ENCODE results near the gene FCHSD2. TPM values are rescaled to one million over a fixed set of nuclear protein-coding genes. Genes with fewer than 3 reads are reported as not detected.

The FCHSD2 gene
- total and polyA plus RNA-seq, 9 of the 15 experiments (the other 6 are each of a cell fraction or from before 2014, with no cell fraction given): 1.8 to 14.7 (median 6.4) TPM

DNA sequence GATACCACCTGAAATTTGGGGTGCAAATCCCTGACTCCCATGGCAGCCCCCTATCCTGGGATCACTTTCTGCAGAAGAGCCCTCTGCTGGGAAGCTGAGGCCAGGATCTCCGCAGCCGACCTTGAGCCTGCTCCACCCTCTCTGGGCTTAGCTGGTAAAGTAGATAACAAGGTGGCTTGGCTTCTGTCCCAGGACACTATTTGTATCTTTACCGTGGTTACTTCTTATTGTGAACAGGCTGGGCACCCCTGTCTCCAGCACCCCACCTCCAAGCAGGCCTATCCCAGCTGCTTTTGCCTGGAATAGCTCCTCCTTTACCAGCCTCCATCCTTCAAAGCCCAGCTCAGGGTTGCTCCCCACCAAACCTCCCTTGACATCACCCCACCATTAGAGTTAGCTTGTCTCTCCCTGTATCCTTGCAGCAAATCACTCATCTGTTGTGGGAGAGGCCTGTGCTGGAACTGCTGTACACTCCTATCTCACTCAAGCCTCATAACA, 40.8 kb upstream of the FCHSD2 start (continued):
- TF ChIP-seq, protein P1, sequence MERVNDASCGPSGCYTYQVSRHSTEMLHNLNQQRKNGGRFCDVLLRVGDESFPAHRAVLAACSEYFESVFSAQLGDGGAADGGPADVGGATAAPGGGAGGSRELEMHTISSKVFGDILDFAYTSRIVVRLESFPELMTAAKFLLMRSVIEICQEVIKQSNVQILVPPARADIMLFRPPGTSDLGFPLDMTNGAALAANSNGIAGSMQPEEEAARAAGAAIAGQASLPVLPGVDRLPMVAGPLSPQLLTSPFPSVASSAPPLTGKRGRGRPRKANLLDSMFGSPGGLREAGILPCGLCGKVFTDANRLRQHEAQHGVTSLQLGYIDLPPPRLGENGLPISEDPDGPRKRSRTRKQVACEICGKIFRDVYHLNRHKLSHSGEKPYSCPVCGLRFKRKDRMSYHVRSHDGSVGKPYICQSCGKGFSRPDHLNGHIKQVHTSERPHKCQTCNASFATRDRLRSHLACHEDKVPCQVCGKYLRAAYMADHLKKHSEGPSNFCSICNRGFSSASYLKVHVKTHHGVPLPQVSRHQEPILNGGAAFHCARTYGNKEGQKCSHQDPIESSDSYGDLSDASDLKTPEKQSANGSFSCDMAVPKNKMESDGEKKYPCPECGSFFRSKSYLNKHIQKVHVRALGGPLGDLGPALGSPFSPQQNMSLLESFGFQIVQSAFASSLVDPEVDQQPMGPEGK (CRISPR knock-in tag; IDR thresholded peaks at IDR 0.05; ENCODE audit: borderline replicate concordance): no peak
- TF ChIP-seq, protein P2, sequence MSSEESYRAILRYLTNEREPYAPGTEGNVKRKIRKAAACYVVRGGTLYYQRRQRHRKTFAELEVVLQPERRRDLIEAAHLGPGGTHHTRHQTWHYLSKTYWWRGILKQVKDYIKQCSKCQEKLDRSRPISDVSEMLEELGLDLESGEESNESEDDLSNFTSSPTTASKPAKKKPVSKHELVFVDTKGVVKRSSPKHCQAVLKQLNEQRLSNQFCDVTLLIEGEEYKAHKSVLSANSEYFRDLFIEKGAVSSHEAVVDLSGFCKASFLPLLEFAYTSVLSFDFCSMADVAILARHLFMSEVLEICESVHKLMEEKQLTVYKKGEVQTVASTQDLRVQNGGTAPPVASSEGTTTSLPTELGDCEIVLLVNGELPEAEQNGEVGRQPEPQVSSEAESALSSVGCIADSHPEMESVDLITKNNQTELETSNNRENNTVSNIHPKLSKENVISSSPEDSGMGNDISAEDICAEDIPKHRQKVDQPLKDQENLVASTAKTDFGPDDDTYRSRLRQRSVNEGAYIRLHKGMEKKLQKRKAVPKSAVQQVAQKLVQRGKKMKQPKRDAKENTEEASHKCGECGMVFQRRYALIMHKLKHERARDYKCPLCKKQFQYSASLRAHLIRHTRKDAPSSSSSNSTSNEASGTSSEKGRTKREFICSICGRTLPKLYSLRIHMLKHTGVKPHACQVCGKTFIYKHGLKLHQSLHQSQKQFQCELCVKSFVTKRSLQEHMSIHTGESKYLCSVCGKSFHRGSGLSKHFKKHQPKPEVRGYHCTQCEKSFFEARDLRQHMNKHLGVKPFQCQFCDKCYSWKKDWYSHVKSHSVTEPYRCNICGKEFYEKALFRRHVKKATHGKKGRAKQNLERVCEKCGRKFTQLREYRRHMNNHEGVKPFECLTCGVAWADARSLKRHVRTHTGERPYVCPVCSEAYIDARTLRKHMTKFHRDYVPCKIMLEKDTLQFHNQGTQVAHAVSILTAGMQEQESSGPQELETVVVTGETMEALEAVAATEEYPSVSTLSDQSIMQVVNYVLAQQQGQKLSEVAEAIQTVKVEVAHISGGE (CRISPR knock-in tag; IDR thresholded peaks at IDR 0.05): no peak
- 0 out of 2 replicates have a peak, but pooled peaks have one; percentile 11 for TF ChIP-seq BCOR (IDR thresholded peaks at IDR 0.05)
- TF ChIP-seq LCOR (CRISPR knock-in tag; IDR thresholded peaks at IDR 0.05): 0 out of 2 replicates have a peak, but pooled peaks have one; percentile 67
- no peak for TF ChIP-seq MYBL2 (IDR thresholded peaks at IDR 0.05; ENCODE audit: low read depth)
- no peak for TF ChIP-seq MYBL2 (CRISPR knock-in tag; IDR thresholded peaks at IDR 0.05; ENCODE audit: borderline replicate concordance)
- peak; percentile 62 for TF ChIP-seq KLF16 (IDR thresholded peaks at IDR 0.05)
- no peak for TF ChIP-seq TCF7 (IDR thresholded peaks at IDR 0.05; ENCODE audit: borderline replicate concordance)
- TF ChIP-seq, protein P3, sequence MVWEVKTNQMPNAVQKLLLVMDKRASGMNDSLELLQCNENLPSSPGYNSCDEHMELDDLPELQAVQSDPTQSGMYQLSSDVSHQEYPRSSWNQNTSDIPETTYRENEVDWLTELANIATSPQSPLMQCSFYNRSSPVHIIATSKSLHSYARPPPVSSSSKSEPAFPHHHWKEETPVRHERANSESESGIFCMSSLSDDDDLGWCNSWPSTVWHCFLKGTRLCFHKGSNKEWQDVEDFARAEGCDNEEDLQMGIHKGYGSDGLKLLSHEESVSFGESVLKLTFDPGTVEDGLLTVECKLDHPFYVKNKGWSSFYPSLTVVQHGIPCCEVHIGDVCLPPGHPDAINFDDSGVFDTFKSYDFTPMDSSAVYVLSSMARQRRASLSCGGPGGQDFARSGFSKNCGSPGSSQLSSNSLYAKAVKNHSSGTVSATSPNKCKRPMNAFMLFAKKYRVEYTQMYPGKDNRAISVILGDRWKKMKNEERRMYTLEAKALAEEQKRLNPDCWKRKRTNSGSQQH (CRISPR knock-in tag; IDR thresholded peaks at IDR 0.05): no peak
- peak; percentile 44; the same call in 1 of the 2 replicates for TF ChIP-seq MTA2 (IDR thresholded peaks at IDR 0.05; ENCODE audit: low read depth)
- TF ChIP-seq, protein P4, sequence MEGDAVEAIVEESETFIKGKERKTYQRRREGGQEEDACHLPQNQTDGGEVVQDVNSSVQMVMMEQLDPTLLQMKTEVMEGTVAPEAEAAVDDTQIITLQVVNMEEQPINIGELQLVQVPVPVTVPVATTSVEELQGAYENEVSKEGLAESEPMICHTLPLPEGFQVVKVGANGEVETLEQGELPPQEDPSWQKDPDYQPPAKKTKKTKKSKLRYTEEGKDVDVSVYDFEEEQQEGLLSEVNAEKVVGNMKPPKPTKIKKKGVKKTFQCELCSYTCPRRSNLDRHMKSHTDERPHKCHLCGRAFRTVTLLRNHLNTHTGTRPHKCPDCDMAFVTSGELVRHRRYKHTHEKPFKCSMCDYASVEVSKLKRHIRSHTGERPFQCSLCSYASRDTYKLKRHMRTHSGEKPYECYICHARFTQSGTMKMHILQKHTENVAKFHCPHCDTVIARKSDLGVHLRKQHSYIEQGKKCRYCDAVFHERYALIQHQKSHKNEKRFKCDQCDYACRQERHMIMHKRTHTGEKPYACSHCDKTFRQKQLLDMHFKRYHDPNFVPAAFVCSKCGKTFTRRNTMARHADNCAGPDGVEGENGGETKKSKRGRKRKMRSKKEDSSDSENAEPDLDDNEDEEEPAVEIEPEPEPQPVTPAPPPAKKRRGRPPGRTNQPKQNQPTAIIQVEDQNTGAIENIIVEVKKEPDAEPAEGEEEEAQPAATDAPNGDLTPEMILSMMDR (IDR thresholded peaks at IDR 0.05 in 2 of 3, conservative IDR thresholded peaks at IDR 0.05 in 1 of 3; ENCODE audit: insufficient read depth in 2 of 3, low read depth in 1 of 3, low read length in 3 of 3): peak; percentile 48 to 74 (median 58)
- TF ChIP-seq RBBP5 (IDR thresholded peaks at IDR 0.05; ENCODE audit: borderline replicate concordance, insufficient read depth, low read length, poor library complexity, severe bottlenecking): peak; percentile 46
- peak; percentile 69 for TF ChIP-seq POLR2AphosphoS5 (IDR thresholded peaks at IDR 0.05; ENCODE audit: control insufficient read depth, insufficient read depth, low read depth, low read length)
- TF ChIP-seq RAD21 (CRISPR knock-in tag; conservative IDR thresholded peaks at IDR 0.05 in 1 of 2, IDR thresholded peaks at IDR 0.05 in 1 of 2): peak in 1 of 2 experiments; percentile 39; a peak in 2 of 4 replicates
- peak; percentile 32 for TF ChIP-seq CREM (IDR thresholded peaks at IDR 0.05; ENCODE audit: low read depth)
- no peak for TF ChIP-seq NFIX (CRISPR knock-in tag; IDR thresholded peaks at IDR 0.05; ENCODE audit: low read depth)
- TF ChIP-seq KHSRP (IDR thresholded peaks at IDR 0.05): no peak
- peak; percentile 31 to 33; a peak in 1 of 4 replicates for TF ChIP-seq NRF1 (conservative IDR thresholded peaks at IDR 0.05 in 1 of 2, IDR thresholded peaks at IDR 0.05 in 1 of 2)
- TF ChIP-seq DPF2 (IDR thresholded peaks at IDR 0.05): peak; percentile 82; the same call in 1 of the 2 replicates
- no peak for TF ChIP-seq NR2F6 (CRISPR knock-in tag; IDR thresholded peaks at IDR 0.05)

Measured in K562 (cell line).